HG03039 (cell line): ENCODE measurements around the gene SELENOK.

Experiments used
- ATAC-seq: cut with Tn5 transposase; IDR thresholded peaks from one replicate; pipeline ENCODE4 v1.9.1; 2021; ENCODE audit warnings: mild to moderate bottlenecking, moderate library complexity; ENCODE audit not compliant: unreplicated experiment

Gene SELENOK

GRCh38 chr3:53843195-53844177 lies 48.2 kb downstream of the SELENOK start:
- no peak for ATAC-seq

- ATAC-seq: no peak
Measured at GRCh38 chr3:53842436-53843194, 49.0 kb downstream of the SELENOK start.

- no peak for ATAC-seq
Measured at GRCh38 chr3:53841296-53841695, 50.4 kb downstream of the SELENOK start.

- no peak for ATAC-seq
Measured at GRCh38 chr3:53837331-53837730, 54.3 kb downstream of the SELENOK start.

- ATAC-seq: no peak
Measured at GRCh38 chr3:53836084-53836872, 55.4 kb downstream of the SELENOK start.

- no peak for ATAC-seq
Measured at GRCh38 chr3:53835257-53835656, 56.4 kb downstream of the SELENOK start.

- ATAC-seq: no peak
Measured at GRCh38 chr3:53834429-53835095, 57.1 kb downstream of the SELENOK start.
